ENCODE measurements around the gene ADAM10.

Gene ADAM10

GRCh38 chr15:58539548-58539947 lies 210.0 kb downstream of the ADAM10 start:
- H3K79me2 ChIP-seq (ENCODE audit: insufficient read depth, low read length): no peaks in the 10 kb centered on the region
- peaks cover 4% of the 10 kb centered on the region; the same call in 1 of the 2 replicates for H3K36me3 ChIP-seq (ENCODE audit: insufficient read depth, low read length)
- no peaks in the 10 kb centered on the region; the same call in 1 of the 2 replicates for H3K27me3 ChIP-seq (ENCODE audit: insufficient read depth, low read length)
- no peaks in the 10 kb centered on the region for H4K20me1 ChIP-seq (ENCODE audit: insufficient read depth, low read length)
- no peak overlapping the region for H2AFZ ChIP-seq (ENCODE audit: low read length)
- no peaks in the 10 kb centered on the region for H3F3A ChIP-seq (ENCODE audit: insufficient read depth, low read length)
- H3K9me2 ChIP-seq (ENCODE audit: low read depth, low read length): no peaks in the 10 kb centered on the region
- TF ChIP-seq CTCF (IDR thresholded peaks at IDR 0.05; ENCODE audit: low read length) (no peak), EZH2 (IDR thresholded peaks at IDR 0.05; ENCODE audit: borderline replicate concordance, low read length) (no peak)
- H3K4me2 ChIP-seq (ENCODE audit: low read length): no peak overlapping the region
- H3K4me3 ChIP-seq (ENCODE audit: low read depth, low read length, poor library complexity, severe bottlenecking): no peak overlapping the region
- no peak overlapping the region for H3K27ac ChIP-seq (ENCODE audit: low read depth, low read length, poor library complexity, severe bottlenecking)
- no peaks in the 10 kb centered on the region for H3K9me3 ChIP-seq (ENCODE audit: low read length)
- H3K4me1 ChIP-seq (ENCODE audit: insufficient read depth, low read length, severe bottlenecking): no peaks in the 10 kb centered on the region
- H3K9ac ChIP-seq (ENCODE audit: low read length): no peak overlapping the region

GRCh38 chr15:58538901-58539300 lies 210.6 kb downstream of the ADAM10 start:
- H3K9ac ChIP-seq (ENCODE audit: low read length): no peak overlapping the region
- H3K9me3 ChIP-seq (ENCODE audit: low read length): no peaks in the 10 kb centered on the region
- H3K4me1 ChIP-seq (ENCODE audit: insufficient read depth, low read length, severe bottlenecking): no peaks in the 10 kb centered on the region

More at GRCh38 chr15:58538901-58539300, 210.6 kb downstream of the ADAM10 start:
- Histone ChIP-seq H2AFZ (ENCODE audit: low read length) (no peak overlapping the region), H3F3A (ENCODE audit: insufficient read depth, low read length) (no peaks in the 10 kb centered on the region), H3K9me2 (ENCODE audit: low read depth, low read length) (no peaks in the 10 kb centered on the region), H3K4me2 (ENCODE audit: low read length) (no peak overlapping the region), H3K27me3 (ENCODE audit: insufficient read depth, low read length) (no peaks in the 10 kb centered on the region; the same call in 1 of the 2 replicates), H3K27ac (ENCODE audit: low read depth, low read length, poor library complexity, severe bottlenecking) (no peak overlapping the region), H3K79me2 (ENCODE audit: insufficient read depth, low read length) (no peaks in the 10 kb centered on the region), H4K20me1 (ENCODE audit: insufficient read depth, low read length) (no peaks in the 10 kb centered on the region), H3K4me3 (ENCODE audit: low read depth, low read length, poor library complexity, severe bottlenecking) (no peak overlapping the region), H3K36me3 (ENCODE audit: insufficient read depth, low read length) (peaks cover 4% of the 10 kb centered on the region; the same call in 1 of the 2 replicates)
- TF ChIP-seq EZH2 (IDR thresholded peaks at IDR 0.05; ENCODE audit: borderline replicate concordance, low read length): no peak
- TF ChIP-seq CTCF (IDR thresholded peaks at IDR 0.05; ENCODE audit: low read length): no peak

All from OCI-LY1 (cell line).